ENCODE data around the gene ABTB1. TPM values are rescaled to one million over a fixed set of nuclear protein-coding genes. Genes with fewer than 3 reads are reported as not detected.
"Not testable (repeated sequence)": the region's sequence is repeated elsewhere in the genome, so short reads cannot be mapped to it uniquely, and the experiment has no call there.

Gene ABTB1
- total RNA-seq, 1 experiment from 2014 or later: 1.2 TPM

DNA sequence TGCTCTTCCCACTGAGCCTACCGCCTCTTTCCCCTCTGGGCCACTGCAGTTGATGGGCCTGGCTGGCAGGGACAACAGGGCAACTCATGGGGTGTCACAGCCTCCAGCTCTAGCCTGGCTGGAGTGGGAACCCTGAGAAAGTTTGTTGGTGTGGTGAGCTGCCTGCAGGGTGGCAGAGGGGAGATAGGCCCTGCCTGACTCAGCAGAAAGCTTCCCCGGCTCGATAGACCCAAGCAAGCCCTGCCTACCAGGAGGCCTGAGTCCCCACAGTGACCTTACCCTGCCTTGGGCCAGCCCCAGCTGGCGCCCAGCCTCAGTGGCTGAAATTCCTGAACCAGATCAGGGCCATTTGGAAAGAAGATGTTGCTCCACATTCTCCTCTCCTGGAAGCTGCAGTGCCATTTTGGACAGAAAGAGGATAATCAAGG, 29.4 kb downstream of the ABTB1 start:
- DNase-seq (ENCODE audit: low spot score): no peak

DNA sequence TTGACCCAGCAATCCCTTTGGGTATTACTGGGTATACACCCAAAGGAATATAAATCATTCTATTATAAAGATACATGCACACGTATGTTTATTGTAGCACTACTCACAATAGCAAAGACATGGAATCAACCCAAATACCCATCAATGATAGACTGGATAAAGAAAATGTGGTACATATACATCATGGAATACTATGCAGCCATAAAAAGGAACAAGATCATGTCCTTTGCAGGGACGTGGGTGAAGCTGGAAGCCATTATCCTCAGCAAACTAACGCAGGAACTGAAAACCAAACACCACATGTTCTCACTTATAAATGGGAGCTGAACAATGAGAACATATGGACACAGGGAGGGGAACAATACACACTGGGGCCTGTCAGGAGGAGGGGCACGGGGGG, 32.1 kb downstream of the ABTB1 start:
- not testable (repeated sequence) for DNase-seq (ENCODE audit: low spot score)

DNA sequence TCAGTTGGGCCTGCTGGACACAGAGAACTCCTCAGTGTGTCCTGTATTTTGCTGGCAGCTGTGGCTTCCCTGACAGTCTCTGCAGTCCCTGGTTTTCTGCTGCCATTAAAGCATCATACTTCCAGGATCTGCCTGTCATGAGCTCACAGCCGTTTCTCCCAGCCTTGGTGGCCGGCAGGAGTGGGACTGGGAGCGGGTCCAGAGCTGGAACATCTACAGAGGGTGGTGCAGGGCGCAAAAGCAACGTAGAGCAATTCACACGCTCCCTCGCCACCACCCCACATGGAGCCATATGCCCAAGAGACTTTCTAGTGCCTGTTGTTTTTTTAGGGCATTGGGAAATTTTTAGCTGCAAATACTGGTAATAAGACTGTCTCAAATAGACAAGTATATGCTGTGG, 33.6 kb downstream of the ABTB1 start:
- no peak for DNase-seq (ENCODE audit: low spot score)

DNA sequence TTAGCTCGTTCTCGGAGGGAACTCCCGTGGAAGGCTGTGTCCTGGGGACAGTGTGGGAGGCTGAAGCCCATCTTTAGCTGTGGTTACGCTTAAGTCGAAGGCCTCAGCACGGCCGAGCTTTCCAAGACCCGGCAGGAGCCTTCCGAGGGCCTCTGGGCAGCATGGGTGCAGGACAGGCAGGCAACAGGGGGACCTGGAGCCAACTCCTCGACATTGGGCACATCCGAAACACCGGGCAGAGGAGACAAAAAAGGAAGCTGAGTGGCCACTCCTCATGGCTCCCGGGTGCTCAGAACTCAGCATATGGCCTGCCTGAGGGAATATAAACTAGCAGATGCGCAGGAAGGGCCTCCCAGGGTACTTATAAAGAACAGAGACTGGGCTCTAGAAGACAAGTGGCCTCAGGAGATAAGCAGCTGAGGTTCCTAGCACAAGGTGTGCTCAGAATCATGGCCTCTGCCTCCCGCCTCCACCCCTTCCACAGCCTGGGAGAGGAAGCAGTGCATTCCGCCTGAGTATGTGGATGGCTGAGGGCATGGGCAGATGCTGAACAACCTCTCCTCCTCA, 34.1 kb downstream of the ABTB1 start:
- DNase-seq (ENCODE audit: low spot score): no peak

DNA sequence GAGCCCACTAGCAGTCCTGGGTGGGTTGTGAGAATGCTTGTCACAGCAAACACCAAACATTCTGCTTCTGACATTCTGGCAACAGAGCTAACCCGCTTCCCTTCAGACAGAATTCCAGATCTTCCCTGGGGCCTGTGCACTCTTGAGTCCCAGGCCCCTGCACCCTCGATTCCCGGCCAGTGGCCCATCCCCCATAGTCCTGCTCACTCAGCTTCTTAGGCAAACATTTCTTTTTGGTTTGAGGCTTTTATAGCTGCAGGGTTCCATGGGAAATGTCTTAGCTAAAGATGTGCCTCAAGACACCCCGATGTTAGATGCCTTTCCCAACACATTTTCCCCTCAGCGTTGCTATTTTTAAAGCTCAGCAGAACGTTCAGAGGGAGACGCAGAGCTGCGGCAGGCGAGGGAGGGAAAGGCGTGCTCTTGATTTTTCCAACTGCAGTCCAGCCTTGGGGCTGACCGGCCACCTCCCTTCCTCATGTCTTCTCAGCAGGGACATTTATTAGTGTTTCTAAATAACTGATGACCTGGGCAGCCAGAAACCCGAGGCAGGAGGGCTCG, 35.2 kb downstream of the ABTB1 start:
- no peak for DNase-seq (ENCODE audit: low spot score)

DNA sequence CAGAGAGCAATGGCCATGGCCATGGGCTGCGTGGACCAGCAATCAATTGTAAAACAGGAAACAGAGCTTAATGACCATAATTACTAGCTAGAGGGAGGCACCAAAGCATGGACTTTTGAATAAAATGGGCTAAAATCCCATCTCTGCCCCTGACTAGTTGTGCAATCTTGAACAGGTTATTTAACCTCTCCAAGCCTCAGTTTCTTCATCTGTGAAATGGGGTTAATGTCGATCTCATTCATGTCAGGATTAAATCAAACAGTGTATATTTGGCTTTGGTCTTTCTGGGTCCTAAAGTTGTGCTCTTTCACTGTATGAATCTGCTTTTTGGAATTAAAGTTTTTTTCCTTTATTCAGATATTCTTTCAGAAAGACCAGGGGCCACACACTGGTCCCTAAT, 36.1 kb downstream of the ABTB1 start:
- no peak for DNase-seq (ENCODE audit: low spot score)

DNA sequence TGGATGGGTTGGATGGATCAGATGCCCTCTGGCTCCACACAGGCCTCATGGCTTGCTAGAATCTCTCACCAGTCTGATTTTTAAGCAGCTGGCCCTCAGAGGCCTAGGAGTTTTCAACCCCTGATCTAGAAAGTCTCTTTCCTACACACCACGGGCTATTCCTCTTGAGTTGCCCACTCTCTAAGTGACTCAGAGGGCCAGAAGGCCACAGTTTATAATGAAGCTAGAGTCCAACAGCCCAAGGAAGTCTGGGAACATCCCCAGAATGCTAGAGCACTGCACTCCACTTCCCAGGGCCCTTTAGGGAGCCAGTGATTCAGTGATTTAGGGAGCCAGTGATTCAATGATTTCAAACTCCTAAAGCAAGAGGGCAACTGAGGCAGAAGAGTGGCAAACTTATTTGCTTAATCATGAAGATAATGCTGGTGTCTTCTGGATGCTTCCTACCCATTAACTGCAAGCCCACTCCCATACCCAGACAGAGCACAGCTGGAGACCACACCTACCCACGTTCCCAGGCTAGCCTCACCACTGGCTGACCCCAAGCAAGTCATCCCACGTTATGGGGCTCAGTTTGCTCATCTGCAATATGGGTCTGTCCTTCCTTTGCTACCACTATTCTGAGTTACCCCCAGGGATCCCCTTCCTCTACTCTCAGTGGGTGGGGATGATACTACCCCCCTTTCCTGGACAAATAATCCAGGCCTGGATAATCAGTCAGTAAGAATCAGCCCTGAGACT, 36.7 kb downstream of the ABTB1 start:
- no peak for DNase-seq (ENCODE audit: low spot score)

DNA sequence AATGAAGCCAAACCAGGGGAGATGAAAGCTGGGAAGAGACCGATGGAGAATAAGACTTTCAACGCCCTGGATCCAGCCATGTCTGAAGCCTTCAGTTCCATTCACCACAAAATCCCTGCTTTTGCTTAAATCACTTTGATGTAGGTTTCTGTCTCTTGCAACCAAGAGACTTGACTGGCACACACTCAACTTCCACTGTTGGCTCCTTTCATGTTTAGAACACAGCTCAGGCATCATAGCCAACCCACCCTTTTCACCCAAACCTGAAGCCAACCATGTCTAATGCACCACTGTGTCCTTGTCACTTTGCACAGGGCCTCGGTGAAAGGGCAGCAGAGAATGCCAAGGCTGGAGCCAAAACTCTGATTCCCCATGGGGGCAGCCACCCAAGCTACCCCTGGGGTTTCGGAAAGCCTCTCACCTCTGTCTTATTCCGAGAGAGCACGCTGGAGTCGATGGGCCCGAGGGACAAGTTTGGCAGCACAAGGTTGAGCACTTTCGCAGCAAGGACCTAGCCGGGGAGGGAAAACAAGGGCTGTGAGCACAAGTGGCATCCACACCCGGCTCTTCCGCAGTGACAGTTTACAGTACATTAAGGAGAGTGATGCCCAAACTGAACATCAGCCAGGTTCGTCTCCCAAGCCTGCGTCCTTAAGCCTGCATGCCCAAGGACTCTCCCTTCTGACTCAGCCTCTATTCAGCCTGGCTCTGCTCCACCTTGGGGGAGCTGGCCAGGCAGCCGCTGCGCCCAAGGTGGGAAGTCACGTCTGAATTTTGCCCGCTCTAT, 37.6 kb downstream of the ABTB1 start:
- no peak for DNase-seq (ENCODE audit: low spot score)

DNA sequence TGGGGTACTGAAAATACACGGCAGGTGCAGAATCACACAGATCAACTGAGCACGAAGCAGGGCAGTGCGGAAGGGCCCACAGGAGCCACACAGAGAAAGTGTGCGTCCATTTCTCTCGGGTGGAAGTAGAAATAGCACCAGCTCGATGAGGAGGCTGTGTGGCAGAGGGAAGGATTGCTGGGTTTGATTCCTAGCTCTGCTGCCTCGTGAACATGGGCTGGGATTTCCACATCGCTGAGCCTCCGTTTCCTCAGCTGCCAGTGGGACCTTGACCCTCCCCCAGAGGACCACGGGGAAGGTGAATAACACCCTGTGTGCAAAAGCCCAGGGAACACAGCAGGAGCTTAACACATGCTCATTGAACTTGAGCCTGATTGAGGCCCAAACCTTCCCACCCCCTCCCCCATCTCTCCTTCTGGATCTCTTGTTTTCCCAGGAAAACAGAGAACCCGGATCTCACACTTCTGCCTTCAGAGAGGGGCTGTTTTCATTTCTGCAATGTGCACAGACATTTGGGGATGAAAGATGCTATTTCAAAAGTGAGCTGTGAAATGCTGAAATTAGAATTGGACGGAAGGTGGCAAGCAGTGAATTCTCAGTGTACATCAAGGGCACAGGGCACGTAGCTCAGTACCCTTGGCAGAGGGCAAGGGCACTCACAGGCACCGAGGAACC, 38.4 kb downstream of the ABTB1 start:
- DNase-seq (ENCODE audit: low spot score): no peak

DNA sequence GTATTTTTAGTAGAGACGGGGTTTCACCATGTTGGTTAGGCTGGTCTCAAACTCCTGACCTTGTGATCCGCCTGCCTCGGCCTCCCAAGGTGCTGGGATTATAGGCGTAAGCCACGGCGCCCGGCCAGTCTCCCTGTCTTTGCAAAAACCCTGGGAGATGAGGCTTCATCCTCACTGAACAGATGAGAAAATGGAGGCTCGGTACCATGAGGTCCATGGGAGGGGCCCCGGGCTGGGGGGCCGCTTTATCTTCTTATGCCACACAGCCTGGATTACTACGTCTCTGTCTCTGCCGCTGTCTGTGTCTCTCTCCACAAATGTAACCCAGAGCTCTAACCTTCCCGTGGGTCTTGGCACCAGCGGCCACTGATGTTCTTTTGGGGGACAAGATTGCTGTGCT, 39.1 kb downstream of the ABTB1 start:
- DNase-seq (ENCODE audit: low spot score): no peak

DNA sequence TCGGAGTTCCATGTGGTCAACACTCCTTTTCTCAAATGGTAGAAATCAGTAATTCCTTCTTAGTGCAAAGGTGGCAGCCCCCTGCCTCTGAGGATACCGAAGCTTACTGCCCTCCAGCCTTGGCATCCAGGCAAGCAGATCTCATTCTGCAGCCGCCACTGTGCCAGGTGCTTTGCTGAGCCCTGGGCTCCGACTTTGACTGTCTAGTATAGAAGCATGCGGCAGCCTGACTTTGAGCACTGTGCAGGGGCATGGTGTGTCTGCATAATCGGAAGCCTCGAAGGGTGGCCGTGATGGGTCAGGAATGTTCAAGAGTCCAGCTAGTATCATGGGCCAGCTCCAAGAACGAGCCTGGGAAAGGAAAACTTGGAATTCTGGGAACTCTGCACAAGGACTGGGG, 39.7 kb downstream of the ABTB1 start:
- DNase-seq (ENCODE audit: low spot score): no peak

DNA sequence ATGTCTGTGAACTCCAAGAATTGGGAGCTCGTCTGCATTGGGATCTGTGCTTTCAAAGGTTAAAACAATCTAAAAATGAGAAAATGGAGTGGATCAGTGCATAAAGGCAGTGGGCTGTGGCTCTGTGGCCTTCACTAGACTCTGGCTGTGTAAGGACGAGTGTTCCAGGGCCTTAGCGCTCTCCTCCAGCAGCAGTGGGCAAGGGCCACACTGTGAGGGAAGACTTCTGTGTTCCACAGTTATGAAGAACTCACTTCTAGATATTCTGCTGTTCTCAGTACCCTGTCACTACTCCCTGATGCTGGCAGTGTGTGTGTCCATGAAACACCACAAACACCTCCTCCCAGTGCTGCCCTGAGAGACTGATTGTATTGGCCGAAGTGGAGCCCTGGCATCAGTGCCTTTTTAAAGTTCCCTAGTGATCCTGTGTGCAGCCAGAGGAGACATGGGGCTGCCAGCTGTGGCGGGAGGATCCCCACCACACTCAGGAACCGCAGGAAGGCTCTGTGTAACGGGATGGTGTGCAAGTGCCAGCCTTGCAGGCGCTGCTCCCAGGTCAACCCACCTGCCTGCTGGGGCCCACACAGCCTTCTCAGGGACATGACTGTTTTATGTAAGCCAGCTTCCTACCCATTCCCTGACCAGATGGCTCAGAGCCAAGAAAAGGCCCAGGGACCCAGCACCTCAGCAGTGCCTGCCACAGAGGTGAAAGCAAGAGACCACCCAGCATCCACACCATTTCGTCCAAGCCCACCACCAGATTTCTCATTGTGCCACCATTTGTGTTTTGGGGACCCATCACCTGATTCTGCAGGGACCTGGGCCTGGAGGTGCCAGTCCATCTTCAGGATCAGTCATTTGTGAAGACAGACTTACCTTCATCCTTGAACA, 40.4 kb downstream of the ABTB1 start:
- no peak for DNase-seq (ENCODE audit: low spot score)

DNA sequence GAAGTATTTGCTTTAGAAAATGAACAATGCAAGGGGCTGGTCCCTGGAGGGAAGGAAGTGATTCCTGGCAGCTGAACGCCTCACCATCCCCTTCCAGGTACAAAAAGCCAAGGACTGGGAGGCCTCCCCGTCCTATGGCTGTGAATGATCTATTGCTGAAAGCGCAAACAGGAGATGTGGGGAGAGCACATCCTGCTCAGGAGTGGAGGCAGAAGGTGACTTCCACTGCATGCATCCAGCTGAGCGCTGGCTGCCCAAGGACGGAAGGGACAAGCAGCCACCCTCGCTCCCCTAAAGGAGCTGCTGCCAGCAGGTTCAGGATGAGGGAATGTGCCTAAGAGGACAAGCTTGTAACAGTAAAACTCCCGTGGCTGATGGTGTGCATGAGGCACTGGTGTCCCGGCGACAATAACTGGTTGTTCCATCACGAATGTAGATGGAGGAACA, 41.4 kb downstream of the ABTB1 start:
- no peak for DNase-seq (ENCODE audit: low spot score)

DNA sequence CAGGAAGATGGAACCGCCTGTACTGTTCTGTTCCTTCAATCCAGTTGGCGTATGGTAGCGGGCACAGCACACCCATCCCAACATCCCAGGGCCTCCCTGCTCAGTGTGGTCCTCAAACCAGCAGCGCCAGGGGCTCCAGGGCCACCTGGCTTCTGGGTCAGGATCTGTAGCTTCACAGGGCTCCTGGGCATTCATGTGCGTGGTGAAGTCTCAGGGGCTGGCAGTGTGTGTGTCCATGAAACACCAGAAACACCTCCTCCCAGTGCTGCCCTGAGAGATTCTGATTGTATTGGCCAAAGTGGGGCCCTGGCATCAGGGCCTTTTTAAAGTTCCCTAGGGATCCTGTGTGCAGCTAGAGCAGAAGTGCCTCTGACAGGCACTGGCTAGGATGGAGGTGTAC, 42.1 kb downstream of the ABTB1 start:
- no peak for DNase-seq (ENCODE audit: low spot score)

DNA sequence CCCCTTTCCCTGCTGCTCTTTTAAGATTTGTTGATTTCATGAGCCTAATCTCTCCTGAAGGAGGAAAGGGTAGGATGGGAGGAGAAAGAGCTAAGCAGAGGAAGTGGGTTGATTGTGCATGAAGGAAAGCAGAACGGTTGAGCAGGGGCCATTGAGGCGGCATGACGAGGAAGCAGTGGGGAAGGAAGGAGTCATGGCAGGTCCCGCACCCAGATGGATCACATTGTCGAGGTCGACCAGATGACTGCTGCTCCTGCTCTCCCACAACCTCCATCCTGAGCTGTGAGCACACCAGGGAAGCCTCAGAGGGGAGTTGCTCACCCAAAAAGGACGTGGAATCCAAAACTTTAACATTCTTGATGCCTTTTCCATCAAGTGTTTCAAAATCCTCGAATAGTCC, 42.8 kb downstream of the ABTB1 start:
- DNase-seq (ENCODE audit: low spot score): no peak

DNA sequence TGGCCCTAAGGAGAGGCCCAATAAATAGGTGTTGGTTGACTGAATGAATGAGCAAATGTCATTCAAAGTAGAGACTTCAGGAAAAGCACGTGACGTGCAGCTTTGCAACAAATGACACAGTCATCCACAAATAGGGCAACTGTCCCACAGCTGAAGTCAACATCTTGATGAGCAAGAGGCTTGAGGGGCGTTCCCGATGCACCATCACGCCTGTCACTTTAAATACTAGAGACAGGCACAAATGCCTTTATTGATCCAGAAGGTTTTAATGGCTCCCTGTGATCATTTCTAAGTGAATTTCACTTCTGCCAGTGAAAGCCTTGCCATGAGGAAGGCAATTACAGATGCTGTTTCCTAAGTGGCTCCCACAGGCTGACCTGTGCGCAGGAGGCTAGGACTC, 43.6 kb downstream of the ABTB1 start:
- no peak for DNase-seq (ENCODE audit: low spot score)

DNA sequence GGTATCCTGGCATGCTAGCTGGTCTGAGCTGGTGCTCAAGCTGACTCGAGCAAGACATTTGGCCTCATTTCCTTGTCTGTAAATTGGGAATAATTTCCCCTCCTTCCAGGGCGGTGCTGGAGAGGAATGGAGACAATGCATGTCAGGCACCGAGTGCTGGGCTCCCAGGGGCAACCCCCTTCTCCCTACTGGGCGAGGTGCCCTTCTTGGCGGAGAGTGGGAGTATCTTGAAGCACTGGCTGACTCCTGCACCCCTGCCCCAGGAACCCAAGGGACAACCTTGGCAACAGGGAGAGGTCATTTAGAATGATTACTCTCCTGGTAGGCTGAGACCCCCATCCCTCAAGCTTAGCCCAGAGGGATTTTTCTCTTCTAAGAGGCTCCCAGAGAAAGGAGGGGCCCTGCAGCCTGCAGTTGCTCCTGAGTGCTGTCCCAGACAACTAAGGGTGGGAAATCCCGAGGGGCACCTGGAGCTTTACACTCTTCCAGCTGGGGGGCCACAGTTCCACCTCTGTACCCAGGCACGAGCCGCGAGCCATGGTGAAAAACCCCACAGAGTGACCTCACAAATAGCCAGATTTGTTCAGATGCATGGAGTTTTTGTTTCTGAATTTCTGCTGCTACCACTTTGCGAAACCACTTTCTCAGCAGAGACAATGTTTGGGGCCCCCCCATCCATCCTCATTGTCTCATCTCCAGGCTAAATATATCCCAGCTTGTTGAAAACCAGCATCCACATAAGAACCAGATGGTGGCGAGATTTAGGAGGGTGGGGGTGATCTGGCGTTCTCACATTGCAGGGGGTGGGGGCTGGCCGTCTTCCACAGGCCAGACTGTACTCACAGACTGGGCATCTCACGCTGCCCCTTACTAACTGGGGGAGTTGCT, 44.8 kb downstream of the ABTB1 start:
- DNase-seq (ENCODE audit: low spot score): no peak

DNA sequence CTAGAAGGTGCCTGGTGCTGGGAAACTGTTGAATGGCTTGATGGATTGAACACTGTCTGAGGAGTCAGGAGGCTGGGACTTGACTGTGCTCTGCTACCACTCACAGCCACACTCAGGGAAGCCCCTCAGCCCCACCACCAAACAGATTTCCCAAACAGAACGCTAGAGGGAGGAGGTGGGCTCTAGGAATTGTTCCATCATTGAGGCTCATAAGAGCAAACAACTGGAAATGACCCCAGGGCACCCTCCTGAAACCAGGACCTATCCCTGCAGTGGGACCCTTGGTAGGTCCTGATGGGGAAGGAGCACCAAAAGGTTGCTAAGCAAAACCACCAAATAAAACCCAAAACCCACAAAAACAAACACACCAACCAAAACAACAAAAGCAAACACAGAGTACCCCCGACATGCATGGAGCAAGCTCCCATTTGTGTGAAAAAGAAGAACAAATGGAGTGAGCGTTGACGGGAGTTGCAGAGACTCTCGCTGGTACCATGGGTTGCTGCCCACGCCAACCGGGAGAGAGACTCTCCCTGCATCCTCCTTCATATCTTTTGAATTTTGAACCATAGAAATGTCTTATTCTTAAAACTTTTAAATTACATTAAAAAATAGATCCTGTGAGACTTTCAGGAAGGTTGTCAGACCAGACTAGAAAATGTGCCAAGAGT, 45.6 kb downstream of the ABTB1 start:
- DNase-seq (ENCODE audit: low spot score): no peak

DNA sequence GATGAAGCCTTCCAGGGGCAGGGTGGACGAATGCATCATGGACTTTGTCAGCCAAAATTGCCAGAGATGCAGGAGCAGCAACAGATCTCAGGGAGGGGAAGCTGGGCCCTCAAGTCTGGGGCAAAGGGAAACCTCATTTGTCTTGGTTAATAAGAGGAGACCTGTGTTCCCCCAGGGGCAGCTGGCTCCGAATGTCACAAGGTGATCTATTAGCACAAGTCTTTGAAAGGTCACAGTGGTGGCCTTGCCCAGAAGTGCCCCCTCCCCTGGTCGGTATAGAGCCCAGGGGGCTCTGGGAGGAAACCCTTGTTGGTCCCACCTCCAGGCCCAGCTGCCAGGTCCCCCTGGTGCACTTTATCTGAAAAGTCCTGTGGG, 46.2 kb downstream of the ABTB1 start:
- no peak for DNase-seq (ENCODE audit: low spot score)

DNA sequence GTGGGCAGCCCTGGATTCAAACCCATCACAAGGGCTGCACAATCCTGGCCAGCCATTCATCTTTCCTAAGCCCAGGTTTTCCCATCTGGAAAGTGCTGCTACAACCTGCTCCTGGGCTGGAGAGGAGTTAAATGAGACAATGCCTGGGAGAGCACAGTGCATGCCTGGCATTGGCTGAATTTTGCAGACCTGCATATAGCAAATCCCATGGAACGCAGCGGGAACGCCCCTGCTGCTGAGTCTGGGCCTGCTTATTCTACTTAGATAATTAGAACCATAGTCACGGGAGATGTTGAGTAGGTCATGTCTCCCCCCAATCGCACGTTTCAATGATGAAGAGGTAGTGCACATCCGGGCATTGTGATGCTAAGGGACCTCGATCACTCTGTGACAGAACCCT, 46.6 kb downstream of the ABTB1 start:
- DNase-seq (ENCODE audit: low spot score): no peak

Measured in H4 (cell line).